GM19351 (cell line): ENCODE measurements around the gene PRKAR1B.

Experiments
- ATAC-seq: cut with Tn5 transposase; IDR thresholded peaks from one replicate; pipeline ENCODE4 v1.9.1; 2021; ENCODE audit warnings: mild to moderate bottlenecking, moderate library complexity; ENCODE audit not compliant: unreplicated experiment

PRKAR1B gene

DNA sequence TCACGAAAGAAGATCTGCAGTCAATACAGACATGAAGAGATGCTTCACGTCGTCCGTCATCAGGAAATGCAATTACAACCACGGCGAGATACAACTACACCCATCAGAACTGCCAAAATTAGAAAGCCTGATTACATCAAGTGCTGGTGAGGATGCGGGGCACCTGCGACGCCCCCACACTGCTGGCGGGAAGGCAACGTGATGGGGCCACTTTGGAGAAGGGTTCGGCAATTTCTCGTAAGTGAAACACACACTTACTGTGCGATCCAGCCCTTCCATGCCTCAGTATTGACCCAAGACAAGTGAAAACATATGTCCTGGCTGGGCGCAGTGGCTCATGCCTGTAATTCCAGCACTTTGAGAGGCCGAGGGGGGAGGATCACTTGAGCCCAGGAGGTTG is 181.6 kb downstream of the PRKAR1B start:
- no peak for ATAC-seq

GRCh38 chr7:544338-545221 is 182.5 kb downstream of the PRKAR1B start:
- no peak for ATAC-seq

DNA sequence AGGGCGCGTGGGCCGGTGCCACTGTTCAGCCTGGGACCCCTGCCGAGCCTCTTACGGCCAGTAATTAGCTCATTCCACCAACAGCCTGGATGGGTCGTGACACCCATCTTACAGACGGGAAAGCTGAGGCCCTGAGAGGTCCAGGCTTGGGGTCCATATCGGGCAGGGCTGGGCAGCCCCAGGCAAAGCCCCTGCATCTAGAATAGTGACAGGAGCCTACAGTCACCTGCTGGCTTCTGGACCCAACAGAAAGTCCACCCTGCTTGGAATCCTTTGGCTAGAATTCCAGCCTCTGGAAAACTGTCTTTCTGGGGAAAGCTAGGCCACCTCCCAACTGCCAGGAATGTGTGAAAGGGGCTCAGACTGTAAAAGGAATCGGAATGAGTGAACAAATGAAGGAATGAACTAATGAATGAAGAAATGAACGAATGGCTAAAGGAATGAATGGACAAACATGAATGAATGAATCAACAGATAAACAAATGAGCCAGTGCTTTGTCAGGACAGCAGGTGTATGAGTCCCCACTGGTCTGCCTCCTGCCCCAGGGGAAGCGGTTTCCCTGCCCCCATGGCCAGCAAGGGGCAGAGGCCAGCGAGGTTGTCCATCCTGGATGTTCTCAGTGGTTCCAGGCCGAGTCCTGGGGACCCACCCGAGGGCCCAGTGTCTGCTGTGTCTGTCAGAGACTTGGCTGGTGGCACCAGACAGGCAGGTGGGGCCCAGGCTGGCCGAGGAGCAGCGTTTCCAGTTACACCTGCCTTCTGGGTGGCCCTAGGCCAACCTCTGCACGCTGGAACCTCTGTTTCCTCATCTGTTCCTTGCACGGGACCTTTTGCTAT is 183.4 kb downstream of the PRKAR1B start:
- no peak for ATAC-seq

DNA sequence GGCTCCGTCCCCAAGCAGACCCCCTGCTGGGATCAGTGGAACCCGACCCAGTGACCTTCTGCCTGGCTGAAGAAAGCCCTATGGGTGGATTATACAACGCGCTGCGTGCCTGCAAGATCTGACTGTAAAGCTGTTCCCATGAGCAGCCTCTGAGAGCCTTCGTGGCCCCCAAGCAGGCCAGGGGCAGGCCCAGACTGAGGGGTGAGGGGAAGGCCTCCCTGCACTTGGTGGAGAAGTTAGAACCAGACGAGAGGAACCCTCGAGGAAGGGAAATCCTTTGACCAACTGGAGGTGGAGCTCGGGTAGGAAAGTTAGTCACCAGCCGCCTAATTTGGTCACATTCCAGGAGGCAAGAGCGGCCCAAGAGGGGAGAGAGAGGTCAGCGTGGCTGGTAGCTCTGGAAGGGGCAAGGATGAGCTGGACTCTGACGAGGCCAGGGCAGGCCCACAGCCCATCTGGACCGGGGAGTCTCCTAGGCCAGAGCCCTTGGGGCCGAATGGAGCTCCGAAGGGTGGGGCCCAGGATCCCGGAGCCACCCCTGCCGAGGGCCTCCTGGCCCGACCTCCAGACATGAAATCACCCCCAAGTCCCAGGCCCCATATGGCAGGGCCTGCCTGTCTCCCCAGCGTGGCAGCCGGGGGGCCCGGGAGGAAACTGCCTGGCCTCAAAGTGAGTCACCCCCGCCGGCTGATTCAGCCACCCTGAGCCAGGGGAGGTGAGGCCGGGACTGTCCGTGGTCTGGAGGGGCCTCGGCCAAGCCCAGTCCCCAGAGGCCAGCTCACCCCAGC is 184.2 kb downstream of the PRKAR1B start:
- no peak for ATAC-seq

GRCh38 chr7:542131-542712 is 184.9 kb downstream of the PRKAR1B start:
- no peak for ATAC-seq

DNA sequence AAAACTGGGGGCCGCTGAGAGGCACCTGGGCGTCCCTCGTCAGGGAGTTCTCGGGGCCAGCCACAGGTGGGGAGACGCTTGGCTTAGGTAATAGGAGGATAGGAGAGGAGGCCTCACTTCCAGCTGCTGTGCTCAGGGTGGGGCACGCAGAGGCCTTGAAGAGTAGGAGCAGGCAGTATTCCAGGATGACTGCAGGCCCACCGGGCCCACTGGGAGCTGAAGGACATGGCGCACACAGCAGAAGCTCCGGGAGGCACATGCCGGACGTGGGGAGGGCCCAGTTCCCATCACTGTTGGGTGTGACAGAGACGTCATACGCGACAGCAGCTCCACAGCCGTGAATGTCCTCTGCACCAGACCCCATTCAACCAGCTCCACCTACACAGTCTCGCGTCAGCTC is 185.4 kb downstream of the PRKAR1B start:
- no peak for ATAC-seq

DNA sequence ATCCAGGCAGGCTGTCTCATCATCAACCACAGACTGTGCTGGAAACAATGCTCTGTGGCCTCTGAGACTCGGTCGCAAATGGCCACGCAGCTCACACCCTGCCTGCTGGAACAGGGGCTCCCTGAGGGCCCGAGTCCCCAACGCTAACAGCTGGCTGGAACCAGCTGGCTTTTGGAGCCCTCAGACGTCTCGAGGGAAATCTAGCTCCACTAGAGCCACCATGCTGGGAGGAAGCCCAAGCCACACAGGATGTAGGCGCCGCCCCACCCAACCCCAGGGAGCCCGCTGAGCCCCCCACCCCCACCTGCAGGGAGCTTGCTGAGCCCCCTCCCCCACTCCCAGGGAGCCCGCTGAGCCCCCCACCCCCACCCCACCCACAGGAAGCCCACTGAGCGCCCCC is 186.1 kb downstream of the PRKAR1B start:
- ATAC-seq, result no peak

GRCh38 chr7:540579-540978 is 186.5 kb downstream of the PRKAR1B start:
- ATAC-seq, result no peak

DNA sequence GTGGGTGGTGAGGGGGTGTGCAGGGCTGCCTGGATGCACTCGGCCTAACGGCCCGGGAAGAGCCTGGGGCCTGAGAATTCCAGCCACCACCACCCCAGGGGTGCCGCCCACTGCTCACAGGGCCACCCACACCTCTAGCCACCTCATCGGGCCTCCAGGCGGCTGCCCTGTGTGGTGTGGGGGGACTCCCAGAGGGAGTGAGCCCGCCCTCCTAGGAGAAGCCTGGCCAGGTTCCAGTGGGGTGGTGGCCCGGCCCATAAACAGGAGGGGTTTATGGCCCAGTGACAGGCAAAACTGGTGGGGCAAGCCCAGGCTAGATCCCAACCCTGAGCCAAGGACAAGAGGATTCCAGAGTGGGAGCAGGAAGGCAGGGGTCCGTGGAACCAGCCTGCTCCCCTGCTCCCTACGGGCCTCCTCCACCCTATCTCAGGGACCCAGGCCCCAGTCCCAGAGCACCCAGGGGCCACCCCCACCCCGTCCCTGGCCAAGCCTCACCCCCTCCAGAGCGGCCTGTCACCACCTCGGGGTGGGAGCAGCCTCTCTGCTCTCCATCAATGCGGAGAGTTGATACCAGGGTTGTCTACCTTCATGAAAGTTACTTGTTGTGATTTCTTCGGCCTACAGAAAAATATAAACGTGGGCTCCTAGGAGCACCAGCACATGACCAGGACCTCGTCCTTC is 187.2 kb downstream of the PRKAR1B start:
- no peak for ATAC-seq

- ATAC-seq, result no peak
Observed at GRCh38 chr7:538764-539685, 188.1 kb downstream of the PRKAR1B start.

- ATAC-seq, result no peak
Observed at GRCh38 chr7:537911-538634, 189.0 kb downstream of the PRKAR1B start.

- no peak for ATAC-seq
Observed at GRCh38 chr7:536231-536630, 190.8 kb downstream of the PRKAR1B start.

DNA sequence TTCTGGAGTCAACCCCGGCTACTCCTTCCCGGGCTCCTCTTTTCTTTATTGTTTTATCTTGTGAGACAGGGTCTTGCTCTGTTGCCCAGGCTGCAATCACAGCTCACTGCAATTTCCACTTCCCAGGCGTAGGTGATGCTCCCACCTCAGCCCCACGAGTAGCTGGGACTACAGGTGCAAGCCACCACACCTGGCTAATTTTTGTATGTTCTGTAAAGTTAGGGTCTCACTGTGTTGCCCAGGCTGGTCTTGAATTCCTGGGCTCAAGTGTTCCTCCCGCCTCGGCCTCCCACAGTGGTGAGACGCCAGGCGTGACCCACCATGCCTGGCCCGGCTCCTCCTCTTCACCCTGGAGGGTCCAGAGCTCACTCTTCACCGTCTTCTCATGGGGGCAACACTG is 192.1 kb downstream of the PRKAR1B start:
- no peak for ATAC-seq

DNA sequence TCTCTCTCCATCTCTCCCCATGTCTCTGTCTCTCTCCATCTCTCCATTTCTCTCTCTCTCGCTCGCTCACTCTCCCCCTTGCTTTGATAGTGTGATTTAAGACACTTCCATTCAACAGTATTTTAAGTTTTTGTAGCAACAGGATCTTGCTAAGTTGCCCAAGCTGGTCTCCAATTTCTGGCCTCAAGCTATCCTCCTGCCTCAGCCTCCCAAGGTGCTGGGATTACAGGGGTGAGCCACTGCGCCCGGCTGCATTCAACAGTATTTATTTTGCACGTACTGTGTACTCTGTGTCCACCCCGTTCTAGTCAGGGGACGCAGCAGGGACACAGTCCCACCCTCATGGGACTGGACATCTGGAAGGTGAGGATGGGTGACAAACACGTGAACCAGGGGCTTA is 193.0 kb downstream of the PRKAR1B start:
- no peak for ATAC-seq

- no peak for ATAC-seq
Observed at GRCh38 chr7:533266-533665, 193.8 kb downstream of the PRKAR1B start.

- no peak for ATAC-seq
Observed at GRCh38 chr7:532379-533143, 194.5 kb downstream of the PRKAR1B start.

DNA sequence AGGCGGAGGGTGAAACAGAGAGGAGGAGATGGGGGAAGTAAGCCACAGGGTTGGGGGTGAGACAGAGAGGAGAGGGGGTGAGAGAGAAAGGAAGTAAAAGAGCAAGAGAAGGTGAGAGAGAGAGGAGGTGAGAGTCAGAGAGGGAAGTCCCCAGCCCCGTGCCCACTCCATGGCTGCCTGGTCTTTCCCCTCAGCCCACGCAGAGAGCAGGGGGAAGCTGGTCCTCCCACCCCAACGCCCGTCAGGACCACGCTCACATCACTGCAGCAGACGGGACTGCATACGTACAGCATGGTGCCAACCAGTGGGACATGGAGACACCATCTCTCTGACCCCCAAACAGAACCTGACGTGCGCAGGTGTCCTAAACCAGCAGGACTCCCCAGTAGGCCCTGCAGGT is 195.3 kb downstream of the PRKAR1B start:
- ATAC-seq, result no peak

- ATAC-seq, result no peak
Observed at GRCh38 chr7:528451-528850, 198.6 kb downstream of the PRKAR1B start.
